Measurements from ENCODE around the gene GEMIN2.
"Not testable (repeated sequence)": the region's sequence is repeated elsewhere in the genome, so short reads cannot be mapped to it uniquely, and the experiment has no call there.

Gene GEMIN2, protein sequence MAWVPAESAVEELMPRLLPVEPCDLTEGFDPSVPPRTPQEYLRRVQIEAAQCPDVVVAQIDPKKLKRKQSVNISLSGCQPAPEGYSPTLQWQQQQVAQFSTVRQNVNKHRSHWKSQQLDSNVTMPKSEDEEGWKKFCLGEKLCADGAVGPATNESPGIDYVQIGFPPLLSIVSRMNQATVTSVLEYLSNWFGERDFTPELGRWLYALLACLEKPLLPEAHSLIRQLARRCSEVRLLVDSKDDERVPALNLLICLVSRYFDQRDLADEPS

DNA sequence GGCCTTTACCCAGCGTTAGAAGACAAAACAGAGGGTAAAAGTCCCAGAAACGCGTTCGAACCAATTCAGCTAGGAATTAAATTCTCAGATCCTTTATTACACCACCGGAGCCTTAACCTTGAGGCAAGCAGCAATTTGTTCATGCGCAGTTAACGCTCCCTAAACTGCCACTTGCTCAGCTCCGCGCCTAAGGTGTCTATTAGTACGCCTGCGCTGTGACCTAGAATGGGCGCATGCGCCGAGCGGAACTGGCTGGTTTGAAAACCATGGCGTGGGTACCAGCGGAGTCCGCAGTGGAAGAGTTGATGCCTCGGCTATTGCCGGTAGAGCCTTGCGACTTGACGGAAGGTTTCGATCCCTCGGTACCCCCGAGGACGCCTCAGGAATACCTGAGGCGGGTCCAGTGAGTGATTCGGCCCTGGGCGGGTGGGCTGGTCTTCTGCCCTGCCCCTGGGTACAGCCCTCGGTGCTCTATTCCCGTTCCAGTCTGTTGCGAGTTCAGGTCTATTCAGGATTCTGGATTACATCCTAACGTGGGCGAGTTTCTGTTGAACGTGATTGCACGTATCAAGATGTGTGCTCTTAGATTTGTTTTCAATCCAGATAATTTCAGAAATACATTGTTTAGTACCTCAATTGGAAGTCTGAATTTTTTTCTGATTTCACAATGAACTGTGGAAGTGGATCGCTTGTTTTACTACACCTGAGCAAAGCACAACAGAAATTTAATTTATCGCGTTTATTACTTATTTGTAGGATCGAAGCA, at the start of gene GEMIN2:
GEMIN2 (plus strand) TSS at position 251 of the 766 bp plus-strand sequence; CDS start at position 267, 16 bp downstream.
- DNase-seq, result peak; percentile 83 to 93 (median 92)

DNA sequence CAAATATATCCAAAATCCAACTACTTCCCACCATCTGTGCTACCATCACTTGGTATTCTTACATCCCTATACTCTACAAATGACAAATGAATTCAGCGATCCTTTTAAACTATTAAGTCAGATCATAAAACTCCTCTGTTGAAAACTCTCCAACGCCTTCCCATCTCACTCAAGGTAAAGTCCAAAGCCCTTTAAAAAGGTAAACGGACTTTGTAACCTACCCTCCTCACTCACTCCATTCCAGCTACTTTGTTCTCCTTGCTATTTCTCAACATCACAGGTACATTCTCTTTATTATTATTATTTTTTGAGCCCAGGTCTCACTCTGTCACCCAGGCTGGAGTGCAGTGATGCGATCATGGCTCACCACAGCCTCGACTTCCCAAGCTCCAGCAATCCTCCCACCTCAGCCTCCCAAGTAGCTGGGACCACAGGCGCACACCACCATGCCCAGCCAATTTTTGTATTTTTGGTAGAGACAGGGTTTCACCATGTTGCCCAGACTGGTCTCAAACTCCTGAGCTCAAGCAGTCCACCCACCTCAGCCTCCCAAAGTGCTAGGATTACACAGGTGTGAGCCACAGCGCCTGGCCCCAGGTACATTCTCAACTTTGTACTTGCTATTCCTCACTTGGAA, 44.8 kb upstream of the GEMIN2 start:
- DNase-seq, result not testable (repeated sequence)

DNA sequence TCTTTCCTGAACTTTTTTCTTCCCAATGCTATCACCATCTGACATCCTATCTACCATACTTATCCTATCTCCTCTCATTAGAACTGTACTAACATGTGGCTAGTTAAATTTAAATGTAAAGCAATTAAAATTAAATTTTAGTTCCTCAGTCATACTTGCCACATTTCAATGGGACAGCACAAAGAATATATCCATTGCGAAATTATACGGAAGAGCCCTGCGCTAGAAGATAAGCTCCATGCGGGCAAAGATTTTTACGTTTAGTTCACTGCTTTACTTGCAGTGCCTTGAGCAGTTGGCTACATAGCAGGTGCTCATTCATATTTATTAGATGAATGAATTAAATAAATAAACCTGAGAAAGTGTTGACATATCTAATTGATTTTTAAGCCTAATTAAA, 44.2 kb upstream of the GEMIN2 start:
- DNase-seq, result no peak

DNA sequence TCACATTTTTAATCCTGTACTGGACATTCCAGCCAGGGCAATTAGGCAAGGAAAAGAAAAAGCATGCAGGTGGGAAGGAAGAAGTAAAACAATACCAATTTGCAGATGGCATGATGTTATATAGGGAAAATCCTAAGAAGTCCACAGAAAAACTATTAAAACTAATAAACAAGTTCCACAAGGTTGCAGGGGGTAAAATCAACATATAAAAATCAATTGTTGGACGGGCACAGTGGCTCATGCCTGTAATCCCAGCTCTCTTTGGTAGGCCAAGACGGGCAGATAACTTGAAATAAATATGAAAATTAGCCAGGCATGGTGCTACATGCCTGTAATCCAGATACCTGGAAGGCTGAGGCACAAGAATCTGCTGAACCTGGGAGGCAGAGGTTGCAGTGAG, 43.0 kb upstream of the GEMIN2 start:
- no peak for DNase-seq

DNA sequence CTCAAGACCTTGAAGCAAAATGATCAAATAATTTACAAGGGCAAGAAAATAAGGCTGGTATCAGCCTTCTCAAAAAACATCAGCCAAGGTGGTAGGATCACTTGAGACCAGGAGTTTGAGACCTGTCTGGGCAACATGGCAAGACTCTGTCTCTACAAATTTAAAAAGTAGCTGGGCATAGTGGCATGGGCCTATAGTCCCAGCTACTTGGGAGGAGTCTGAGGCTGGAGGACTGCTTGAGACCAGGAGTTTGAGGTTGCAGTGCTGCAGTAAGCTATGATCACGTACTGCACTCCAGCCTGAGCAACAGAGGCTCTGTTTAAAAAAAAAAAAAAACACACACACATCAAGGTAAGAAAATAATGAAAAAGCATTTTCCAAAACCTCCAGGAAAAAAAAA, 33.2 kb upstream of the GEMIN2 start:
- DNase-seq, result no peak

DNA sequence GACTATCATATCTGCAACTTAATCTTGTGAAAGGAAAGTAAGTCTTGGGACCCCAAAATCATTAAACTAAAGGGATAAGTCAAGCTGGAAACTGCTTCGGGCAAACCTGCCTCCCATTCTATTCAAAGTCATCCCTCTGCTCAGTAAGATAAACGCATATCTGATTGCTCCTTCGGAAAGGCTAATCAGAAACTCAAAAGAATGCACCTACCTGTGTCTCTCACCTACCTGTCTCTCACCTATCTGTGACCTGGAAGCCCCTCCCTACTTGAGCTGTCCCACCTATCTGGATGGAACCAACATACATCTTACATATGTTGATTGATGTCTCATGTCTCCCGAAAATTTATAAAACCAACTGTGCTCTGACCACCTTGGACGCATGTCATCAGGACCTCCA, 31.0 kb upstream of the GEMIN2 start:
- DNase-seq, result no peak

DNA sequence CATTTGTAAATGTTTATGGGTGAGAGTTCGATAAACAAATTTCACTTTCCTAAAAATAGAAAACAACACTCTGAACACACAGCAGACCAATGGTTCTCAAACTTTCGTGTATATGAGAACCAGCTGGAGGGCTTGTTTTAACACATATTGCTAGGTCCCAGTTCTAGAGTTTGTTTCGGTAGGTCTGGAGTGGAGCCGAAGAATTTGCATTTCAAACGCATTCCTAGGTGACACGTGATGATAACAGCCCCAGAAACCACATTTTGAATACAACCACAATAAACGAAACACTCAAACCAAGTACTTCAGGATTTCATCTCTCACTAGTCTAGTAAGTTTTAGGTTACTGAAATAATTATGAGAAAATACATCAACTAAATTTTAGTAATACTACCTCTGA, 28.2 kb upstream of the GEMIN2 start:
- no peak for DNase-seq

DNA sequence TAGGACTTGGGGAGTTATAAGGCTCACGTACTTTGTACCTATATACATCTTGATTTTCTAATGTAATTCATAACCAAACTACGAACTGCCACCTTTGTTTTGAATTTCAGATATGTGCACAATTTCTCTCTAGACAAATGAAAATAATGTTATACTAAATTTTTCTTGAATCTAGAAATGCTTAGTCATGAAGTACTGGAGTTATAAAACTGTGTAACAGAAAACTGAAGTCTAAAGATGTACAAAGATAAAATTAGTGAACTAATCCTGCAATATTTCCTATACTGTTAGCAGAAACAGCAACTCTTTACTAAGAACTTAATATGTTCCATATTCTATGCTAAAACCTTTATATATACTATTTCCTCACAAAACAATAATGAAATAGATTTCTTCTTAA, 26.6 kb upstream of the GEMIN2 start:
- no peak for DNase-seq

DNA sequence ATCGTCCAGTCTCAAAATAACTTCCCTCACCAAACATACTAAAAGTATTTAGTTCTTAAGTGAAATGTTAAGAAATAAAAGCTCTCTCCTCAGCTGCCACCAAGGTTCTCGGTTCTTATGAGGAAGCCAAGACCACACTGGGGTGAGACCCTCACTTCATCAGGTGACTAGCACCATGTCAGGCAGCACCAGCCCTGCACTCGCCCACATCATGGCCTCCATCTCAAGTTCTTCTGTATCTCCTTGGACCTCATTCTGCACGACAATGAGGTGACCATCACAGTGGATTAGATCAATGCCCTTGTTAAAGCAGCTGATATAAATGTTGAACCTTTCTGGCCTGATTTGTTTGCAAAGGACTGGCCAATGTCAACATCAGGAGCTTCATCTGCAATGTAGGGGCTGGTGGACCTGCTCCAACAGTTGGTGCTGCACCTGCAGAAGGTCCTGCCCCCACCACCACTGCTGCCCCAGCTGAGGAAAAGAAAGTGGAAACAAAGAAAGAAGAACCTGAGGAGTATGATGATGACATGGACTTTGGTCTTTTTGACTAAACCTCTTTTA, 23.5 kb upstream of the GEMIN2 start:
- DNase-seq, result no peak

DNA sequence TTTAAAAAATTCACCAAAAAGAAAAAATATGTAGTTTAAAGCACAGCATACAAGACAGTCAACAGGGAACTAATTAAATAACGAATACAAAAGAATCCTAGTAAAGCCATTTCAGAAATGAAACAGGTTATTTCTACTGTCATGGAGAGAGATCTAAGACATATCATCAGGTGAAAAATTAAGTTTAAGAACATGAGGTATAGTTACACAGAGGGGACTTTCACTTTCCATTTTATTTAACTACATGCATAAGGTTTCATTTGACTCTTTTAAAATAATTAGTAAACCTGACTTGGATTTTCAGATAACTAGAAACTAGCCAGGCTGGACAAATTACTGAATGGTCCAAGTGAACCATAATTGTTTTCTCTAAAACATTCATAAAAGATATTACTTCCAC, 22.4 kb upstream of the GEMIN2 start:
- no peak for DNase-seq

DNA sequence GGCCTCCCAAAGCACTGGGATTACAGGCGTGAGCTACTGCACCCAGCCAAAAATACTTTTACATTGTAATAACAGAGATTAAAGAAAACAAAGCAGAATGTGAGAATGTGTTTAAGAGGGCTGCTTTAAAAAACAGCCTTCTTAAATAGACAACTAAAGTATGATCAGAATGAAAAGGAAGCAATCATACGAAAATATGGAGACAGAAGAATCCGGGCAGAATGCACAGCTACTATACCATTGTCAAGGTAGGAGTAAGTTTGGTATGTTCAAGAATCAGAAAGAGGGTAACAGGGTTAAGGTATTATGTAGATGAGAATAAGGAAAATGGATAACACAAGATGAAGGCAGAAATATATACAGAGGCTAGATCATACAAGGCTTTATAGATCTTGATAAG, 19.6 kb upstream of the GEMIN2 start:
- no peak for DNase-seq

DNA sequence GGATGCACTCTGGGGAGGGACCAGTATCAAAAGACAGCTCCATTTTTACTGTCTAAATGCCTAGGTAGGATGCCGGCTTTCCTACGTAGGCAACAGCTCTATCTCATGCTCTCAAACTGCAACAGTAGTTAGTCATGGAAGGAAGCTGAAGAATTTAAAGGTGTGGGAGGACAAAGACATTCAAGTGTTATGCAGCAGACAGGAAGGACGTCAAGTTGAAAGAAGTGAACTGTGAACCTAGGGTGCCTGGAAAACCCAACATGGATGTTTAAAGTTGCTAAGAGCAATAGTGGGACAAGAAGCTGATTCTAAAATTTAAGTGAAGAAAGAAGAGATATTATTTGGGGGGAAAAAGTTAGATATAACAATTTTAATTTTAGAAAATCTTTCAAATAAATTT, 17.0 kb upstream of the GEMIN2 start:
- peak in 3 of 6 experiments; percentile 22 to 39 (median 36) for DNase-seq

DNA sequence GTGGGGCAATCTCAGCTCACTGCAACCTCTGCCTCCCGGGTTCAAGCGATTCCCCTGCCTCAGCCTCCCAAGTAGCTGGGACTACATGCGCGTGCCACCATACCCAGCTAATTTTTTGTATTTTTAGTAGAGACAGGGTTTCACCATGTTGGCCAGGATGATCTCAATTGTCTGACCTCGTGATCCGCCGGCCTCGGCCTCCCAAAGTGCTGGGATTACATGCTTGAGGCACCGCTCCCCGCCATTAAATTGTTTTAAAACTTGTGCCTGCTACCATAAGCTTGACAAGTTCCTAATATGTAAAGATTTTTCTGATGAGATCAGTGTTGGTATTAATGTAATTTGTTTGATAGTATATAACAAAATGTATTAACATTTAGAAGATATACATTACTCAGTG, 14.9 kb upstream of the GEMIN2 start:
- not testable (repeated sequence) for DNase-seq

DNA sequence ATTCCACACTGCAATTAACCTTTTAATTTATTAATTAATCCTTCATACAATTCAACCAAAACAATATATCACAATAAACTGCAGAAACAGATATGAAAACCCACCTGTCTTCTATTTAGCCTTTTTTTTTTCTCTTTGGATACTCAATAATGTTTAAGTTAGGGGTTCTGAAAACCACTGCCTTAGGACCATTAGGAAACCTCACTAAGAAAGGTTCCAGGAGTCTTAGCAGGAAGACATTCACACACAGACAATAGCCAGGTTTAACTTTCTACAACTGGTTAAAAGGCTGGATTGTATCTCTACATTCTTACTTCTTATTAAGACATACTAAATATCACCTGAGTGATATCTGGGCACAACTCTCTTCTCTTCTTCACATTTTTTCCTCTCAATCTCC, 14.4 kb upstream of the GEMIN2 start:
- no peak for DNase-seq

DNA sequence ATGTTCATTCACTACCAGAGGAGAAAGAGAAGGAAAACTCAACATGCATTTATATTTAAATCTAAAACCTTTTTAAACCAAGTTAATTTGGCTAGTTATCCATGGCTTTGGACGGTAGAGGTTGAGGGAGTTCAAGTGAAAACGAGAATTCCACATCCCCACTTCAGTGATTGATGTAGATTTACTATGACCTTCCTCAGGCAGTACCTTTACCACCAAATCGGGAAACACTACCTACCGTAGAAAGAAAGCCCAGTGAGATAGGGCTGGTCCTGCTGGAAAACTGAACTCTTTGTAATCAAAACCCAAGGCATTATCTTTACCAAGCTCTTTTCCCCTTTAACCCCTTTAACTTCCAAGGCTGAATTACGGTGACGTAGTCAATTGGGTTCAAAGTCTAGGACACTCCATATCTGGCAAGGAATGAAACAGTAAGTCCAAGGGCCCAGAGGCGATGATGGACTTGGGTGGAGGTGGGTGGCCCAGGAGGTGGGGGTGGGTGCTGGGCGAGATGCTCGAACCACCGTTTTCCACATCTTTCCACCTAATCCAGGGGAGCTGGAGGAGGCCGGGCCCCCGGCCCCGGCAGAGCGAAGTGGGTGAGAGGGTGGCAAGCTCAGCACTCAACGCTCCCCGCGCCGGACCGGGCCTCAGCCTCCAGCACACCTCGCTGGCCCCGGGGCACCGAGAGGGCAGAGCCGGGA, 11.7 kb upstream of the GEMIN2 start:
- peak in 2 of 6 experiments; percentile 19 to 50 for DNase-seq

DNA sequence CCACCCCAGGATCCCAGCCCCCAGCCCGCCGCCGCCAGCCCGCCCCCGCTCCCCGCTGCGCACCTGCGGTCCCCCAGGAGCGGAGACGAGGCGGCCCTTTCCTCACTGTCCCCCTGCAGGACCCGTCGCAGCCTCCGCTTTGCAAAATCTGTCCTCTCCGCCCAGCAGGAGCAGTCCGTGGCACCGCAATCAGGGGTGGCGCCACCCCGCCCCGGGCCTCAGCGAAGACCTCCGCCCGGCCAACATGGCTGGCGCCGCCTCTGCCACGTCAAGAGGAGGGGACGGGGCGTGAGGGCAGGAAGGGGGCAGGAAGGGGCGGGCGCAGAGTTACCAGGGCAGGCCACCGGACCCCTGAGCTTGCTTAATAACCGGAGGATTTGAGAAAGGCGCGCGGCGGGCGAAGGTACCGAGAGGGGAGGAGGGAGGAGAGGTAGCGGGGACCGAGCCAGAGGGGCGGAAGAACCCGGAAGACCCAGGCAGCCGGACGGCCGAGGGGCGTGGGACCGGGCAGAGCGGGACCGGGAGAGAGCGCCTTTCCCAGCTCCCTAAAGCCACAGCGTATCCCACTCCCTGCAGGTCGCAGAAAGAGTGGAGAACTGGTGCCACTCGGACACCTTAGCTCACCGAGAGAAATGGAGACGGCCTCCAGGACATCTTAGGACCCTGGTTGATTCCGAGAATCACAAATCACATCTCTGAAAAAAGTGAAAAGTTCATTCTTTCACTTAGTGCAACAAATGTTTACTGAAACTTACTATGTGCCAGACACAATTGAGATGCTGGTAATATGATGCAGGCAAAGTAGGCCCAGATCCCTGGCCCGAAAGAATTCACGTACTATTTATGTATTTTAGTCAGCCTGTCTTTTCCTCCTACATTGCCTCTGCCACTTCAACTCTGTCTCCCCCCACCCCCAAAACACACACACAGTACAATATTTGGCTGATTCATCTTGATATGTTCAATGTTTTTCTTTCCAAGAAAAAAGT, 10.9 kb upstream of the GEMIN2 start, which contains the start of gene SEC23A:
SEC23A (minus strand) TSS at position 267 of the 989 bp plus-strand sequence. CDS start 7,117 bp downstream, outside the sequence.
- DNase-seq, result peak; percentile 46 to 83 (median 74)

DNA sequence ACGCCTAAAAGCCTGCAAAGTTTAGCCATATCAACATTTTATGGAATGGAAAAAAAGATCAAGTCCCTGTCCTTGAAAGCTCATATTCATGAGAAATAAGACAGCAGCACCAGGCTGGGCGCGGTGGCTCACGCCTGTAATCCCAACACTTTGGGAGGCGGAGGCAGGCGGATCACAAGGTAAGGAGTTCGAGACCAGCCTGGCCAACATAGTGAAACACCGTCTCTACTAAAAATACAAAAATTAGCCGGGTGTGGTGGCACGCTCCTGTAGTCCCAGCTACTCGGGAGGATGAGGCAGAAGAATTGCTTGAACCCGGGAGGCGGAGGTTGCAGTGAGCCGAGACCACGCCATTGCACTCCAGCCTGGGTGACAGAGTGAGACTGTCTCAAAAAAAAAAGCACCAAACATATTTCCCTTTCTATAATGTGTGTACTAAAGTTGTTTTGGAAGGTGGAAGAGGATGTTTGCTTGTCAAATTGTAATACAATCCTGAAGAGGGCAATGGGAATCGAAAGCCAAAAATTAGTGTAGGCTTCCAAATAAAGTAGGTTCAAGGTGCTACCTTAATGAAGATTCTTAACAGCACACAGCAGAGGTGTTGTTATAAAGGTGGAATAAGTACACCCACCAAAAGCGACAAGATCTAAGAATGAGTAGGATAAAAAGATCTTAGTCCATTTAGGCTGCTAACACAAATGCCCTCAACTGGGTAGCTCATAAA, 9.9 kb upstream of the GEMIN2 start:
- DNase-seq, result not testable (repeated sequence)

DNA sequence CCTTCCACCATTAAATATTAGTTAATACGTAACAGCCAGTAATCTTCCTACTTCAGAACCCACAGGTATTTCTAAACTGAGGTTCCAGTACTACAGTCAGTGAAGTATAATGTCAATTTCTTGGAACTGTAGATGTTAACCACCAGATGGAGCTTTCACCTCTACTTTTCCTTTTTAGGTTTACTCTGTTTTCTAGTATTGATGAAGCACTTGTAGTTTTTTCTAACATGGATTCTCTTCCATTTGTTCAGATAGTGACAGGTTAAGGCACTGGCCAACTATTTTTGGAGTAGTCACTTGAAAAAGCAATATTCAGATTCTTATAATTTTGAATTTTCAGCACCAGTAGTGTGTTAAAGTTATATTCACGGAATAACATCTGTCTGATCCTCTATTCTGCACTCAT, 6.5 kb upstream of the GEMIN2 start:
- DNase-seq, result peak in 2 of 6 experiments; percentile 44 to 48

DNA sequence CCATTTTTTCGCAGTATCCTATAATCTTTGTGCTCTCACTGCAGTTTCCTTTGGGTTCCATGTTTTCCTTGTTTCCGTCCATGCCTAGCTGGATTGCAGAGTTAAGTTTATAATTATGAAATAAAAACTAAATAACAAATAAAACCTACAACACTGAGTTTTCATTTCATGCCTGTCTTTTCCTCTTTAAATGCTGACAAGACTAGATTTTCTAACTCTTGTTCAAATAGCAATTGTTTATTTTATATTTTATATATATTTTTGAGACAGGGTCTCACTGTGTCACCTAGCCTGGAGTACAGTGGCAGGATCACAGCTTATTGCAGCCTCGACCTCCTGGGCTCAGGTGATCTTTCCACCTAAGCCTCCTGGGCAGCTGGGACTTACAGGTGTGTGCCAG, 5.3 kb upstream of the GEMIN2 start:
- DNase-seq, result no peak

DNA sequence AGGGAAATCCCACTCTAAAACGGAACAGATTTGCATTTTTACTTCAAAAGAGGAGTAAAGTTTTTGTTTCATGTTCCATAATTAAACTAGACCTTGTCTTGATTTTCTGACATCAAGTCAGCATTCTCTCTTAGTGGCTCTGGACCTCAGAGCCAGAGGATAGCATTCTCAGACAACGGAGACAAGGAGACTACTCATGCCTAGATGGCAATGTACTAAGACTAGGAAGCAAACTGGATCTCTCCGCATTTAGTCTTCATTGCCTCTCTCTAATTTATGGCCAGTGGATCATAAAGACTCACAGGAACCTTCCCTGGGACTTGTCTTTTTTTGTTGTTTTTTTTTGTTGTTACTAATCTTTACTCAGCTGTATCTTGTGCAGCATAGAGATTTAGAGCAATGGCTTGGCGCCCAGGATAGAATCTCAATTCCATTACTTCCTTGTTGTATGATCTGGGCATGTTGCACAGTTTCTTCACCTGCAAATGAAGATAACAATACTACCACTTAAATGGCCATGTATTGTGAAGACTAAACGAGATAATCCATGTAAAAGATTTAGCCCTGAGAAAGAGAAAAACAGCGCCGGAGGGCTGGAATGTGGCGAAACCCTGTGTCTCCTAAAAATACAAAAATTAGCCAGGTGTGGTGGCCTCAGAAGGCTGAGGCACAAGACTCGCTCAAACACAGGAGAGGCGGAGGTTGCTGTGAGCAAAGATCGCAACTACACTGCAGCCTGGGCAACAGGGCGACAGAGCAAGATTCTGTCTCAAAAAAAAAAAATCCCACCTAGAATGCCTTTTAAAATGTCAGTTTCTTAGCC, 4.0 kb upstream of the GEMIN2 start:
- DNase-seq, result no peak

Data from stimulated activated naive CD4-positive, alpha-beta T cell (primary cell).